Naive B cell (primary cell): ENCODE measurements around the gene SCAF4. TPM values are rescaled to one million over a fixed set of nuclear protein-coding genes. Genes with fewer than 3 reads are reported as not detected.

Experiments used
- ATAC-seq, 2 donors: fragments of 150-1000 bp; cut with Tn5 transposase; 2 replicates each; pipeline ENCODE4 v1.10.0; 2021; ENCODE audit warnings: low read depth in 2 of 2, mild to moderate bottlenecking in 2 of 2, moderate library complexity in 2 of 2
- DNase-seq: peaks from one replicate; pipeline ENCODE4 v3.0.0; 2022
- H3K27ac Mint-ChIP-seq, 6 donors: one replicate each; pipeline ENCODE4 v1.8.0; 2020 to 2022; ENCODE audit warnings: mild to moderate bottlenecking in 6 of 6, mixed read lengths in 6 of 6, moderate library complexity in 5 of 6, inconsistent platforms in 2 of 6
- H3K27me3 Mint-ChIP-seq, 3 donors: one replicate each; pipeline ENCODE4 v1.8.0; 2021 to 2022; ENCODE audit warnings: mixed read lengths in 3 of 3, mild to moderate bottlenecking in 1 of 3
- H3K36me3 Mint-ChIP-seq, 2 donors: one replicate each; pipeline ENCODE4 v1.8.0; 2020 to 2022; ENCODE audit warnings: mixed read lengths in 2 of 2, inconsistent platforms in 1 of 2, mild to moderate bottlenecking in 1 of 2
- H3K4me1 Mint-ChIP-seq, 3 donors: one replicate each; pipeline ENCODE4 v1.8.0; 2020 to 2022; ENCODE audit warnings: mixed read lengths in 3 of 3, inconsistent platforms in 1 of 3, mild to moderate bottlenecking in 1 of 3, moderate library complexity in 1 of 3
- H3K4me3 Mint-ChIP-seq, 8 donors: one replicate each; pipeline ENCODE4 v1.8.0; 2020 to 2022; ENCODE audit warnings: mild to moderate bottlenecking in 8 of 8, mixed read lengths in 8 of 8, moderate library complexity in 8 of 8, inconsistent platforms in 2 of 8
- H3K9me3 Mint-ChIP-seq, 7 donors: one replicate each; pipeline ENCODE4 v1.8.0; 2020 to 2022; ENCODE audit warnings: mixed read lengths in 7 of 7, mild to moderate bottlenecking in 5 of 7, inconsistent platforms in 2 of 7, moderate library complexity in 1 of 7
- polyA plus RNA-seq, 6 donors: library from polyadenylated mRNA; unstranded; fragments of 300-500 nt; fragmentation: Illumina TruSeq; gene quantifications; one replicate each; pipeline ENCODE4 v1.2.3, GENCODE V29; 2021; ENCODE audit warnings: low read depth in 6 of 6

The SCAF4 gene
- polyA plus RNA-seq, 6 donors from 2014 or later = 25.1 to 66.0 (median 34.8) TPM

- no peaks in the 10 kb centered on the region for H3K9me3 Mint-ChIP-seq
- peaks cover 16 to 20% of the 10 kb centered on the region in 2 donors for H3K36me3 Mint-ChIP-seq
- no peak overlapping the region for H3K4me3 Mint-ChIP-seq
- H3K27ac Mint-ChIP-seq = peak overlapping the region in 2 of 6 donors; percentile 65 to 80
- no peak for ATAC-seq
- H3K4me1 Mint-ChIP-seq = peaks cover 0 to 4% (median 0%) of the 10 kb centered on the region in 3 donors
- H3K27me3 Mint-ChIP-seq = no peaks in the 10 kb centered on the region
- DNase-seq = no peak
Measured at GRCh38 chr21:31696424-31696823, 35.5 kb downstream of the SCAF4 start.

- Mint-ChIP-seq H3K27ac (no peak overlapping the region), H3K4me1 (peaks cover 0 to 8% (median 0%) of the 10 kb centered on the region in 3 donors), H3K9me3 (no peaks in the 10 kb centered on the region), H3K36me3 (peaks cover 14 to 15% of the 10 kb centered on the region in 2 donors), H3K4me3 (no peak overlapping the region), H3K27me3 (no peaks in the 10 kb centered on the region)
- DNase-seq (no peak), ATAC-seq (no peak)
Measured at GRCh38 chr21:31693222-31693621, 38.7 kb downstream of the SCAF4 start.

- Mint-ChIP-seq H3K36me3 (peaks cover 16 to 22% of the 10 kb centered on the region in 2 donors), H3K9me3 (no peaks in the 10 kb centered on the region), H3K27ac (peak overlapping the region in 1 of 6 donors; percentile 88), H3K27me3 (no peaks in the 10 kb centered on the region), H3K4me3 (no peak overlapping the region), H3K4me1 (peaks cover 0 to 12% (median 0%) of the 10 kb centered on the region in 3 donors)
- ATAC-seq (no peak), DNase-seq (no peak)
Measured at GRCh38 chr21:31688603-31689368, 43.1 kb downstream of the SCAF4 start.

- Mint-ChIP-seq H3K27ac (no peak overlapping the region), H3K9me3 (no peaks in the 10 kb centered on the region), H3K36me3 (peaks cover 22 to 30% of the 10 kb centered on the region in 2 donors), H3K27me3 (no peaks in the 10 kb centered on the region), H3K4me1 (peaks cover 0 to 12% (median 0%) of the 10 kb centered on the region in 3 donors), H3K4me3 (no peak overlapping the region)
- DNase-seq = no peak
- ATAC-seq = no peak
Measured at GRCh38 chr21:31687108-31687507, 44.8 kb downstream of the SCAF4 start.

GRCh38 chr21:31686272-31686915, 45.5 kb downstream of the SCAF4 start:
- Mint-ChIP-seq H3K4me3 (no peak overlapping the region), H3K9me3 (no peaks in the 10 kb centered on the region), H3K36me3 (peaks cover 26 to 30% of the 10 kb centered on the region in 2 donors), H3K4me1 (peaks cover 0 to 12% (median 0%) of the 10 kb centered on the region in 3 donors), H3K27ac (peak overlapping the region in 1 of 6 donors; percentile 23), H3K27me3 (no peaks in the 10 kb centered on the region)
- ATAC-seq = no peak
- no peak for DNase-seq

GRCh38 chr21:31684918-31685317, 47.0 kb downstream of the SCAF4 start:
- H3K4me3 Mint-ChIP-seq = no peak overlapping the region
- H3K27me3 Mint-ChIP-seq = no peaks in the 10 kb centered on the region
- no peaks in the 10 kb centered on the region for H3K9me3 Mint-ChIP-seq
- ATAC-seq (no peak), DNase-seq (no peak)
- H3K36me3 Mint-ChIP-seq = peaks cover 23 to 26% of the 10 kb centered on the region in 2 donors
- peak overlapping the region in 2 of 6 donors; percentile 24 to 49 for H3K27ac Mint-ChIP-seq
- H3K4me1 Mint-ChIP-seq = peaks cover 0 to 10% (median 0%) of the 10 kb centered on the region in 3 donors

GRCh38 chr21:31683029-31683428, 48.9 kb downstream of the SCAF4 start:
- Mint-ChIP-seq H3K36me3 (peaks cover 15 to 20% of the 10 kb centered on the region in 2 donors), H3K27me3 (no peaks in the 10 kb centered on the region), H3K4me3 (no peak overlapping the region), H3K9me3 (no peaks in the 10 kb centered on the region), H3K27ac (peak overlapping the region in 2 of 6 donors; percentile 36 to 54), H3K4me1 (peaks cover 0 to 4% (median 0%) of the 10 kb centered on the region in 3 donors)
- DNase-seq (no peak), ATAC-seq (no peak)

- Mint-ChIP-seq H3K27ac (no peak overlapping the region), H3K4me1 (peaks cover 0 to 4% (median 0%) of the 10 kb centered on the region in 3 donors), H3K4me3 (no peak overlapping the region), H3K27me3 (no peaks in the 10 kb centered on the region), H3K36me3 (peaks cover 15 to 20% of the 10 kb centered on the region in 2 donors), H3K9me3 (no peaks in the 10 kb centered on the region)
- ATAC-seq (no peak), DNase-seq (no peak)
Measured at GRCh38 chr21:31682620-31683019, 49.3 kb downstream of the SCAF4 start.

- Mint-ChIP-seq H3K27me3 (no peaks in the 10 kb centered on the region), H3K4me1 (no peaks in the 10 kb centered on the region), H3K9me3 (no peaks in the 10 kb centered on the region), H3K4me3 (no peak overlapping the region), H3K27ac (no peak overlapping the region), H3K36me3 (peaks cover 7 to 8% of the 10 kb centered on the region in 2 donors)
- ATAC-seq (no peak), DNase-seq (no peak)
Measured at GRCh38 chr21:31678478-31678877, 53.4 kb downstream of the SCAF4 start.

GRCh38 chr21:31677047-31677446, 54.9 kb downstream of the SCAF4 start:
- no peaks in the 10 kb centered on the region for H3K9me3 Mint-ChIP-seq
- no peak for ATAC-seq
- DNase-seq = no peak
- no peak overlapping the region for H3K27ac Mint-ChIP-seq
- no peaks in the 10 kb centered on the region for H3K27me3 Mint-ChIP-seq
- H3K4me3 Mint-ChIP-seq = no peak overlapping the region
- peaks cover 0 to 4% (median 0%) of the 10 kb centered on the region in 3 donors for H3K4me1 Mint-ChIP-seq
- peaks cover 0 to 4% of the 10 kb centered on the region in 2 donors for H3K36me3 Mint-ChIP-seq

GRCh38 chr21:31675960-31676359, 56.0 kb downstream of the SCAF4 start:
- no peaks in the 10 kb centered on the region for H3K9me3 Mint-ChIP-seq
- H3K27me3 Mint-ChIP-seq = no peaks in the 10 kb centered on the region
- peaks cover 2 to 12% (median 4%) of the 10 kb centered on the region in 3 donors for H3K4me1 Mint-ChIP-seq
- no peak overlapping the region for H3K4me3 Mint-ChIP-seq
- ATAC-seq (peak; percentile 71 to 73), DNase-seq (no peak)
- H3K27ac Mint-ChIP-seq = no peak overlapping the region
- H3K36me3 Mint-ChIP-seq = peaks cover 4 to 8% of the 10 kb centered on the region in 2 donors

GRCh38 chr21:31675318-31675717, 56.6 kb downstream of the SCAF4 start:
- Mint-ChIP-seq H3K27ac (no peak overlapping the region), H3K36me3 (peaks cover 8% of the 10 kb centered on the region in 2 donors), H3K27me3 (no peaks in the 10 kb centered on the region), H3K9me3 (no peaks in the 10 kb centered on the region), H3K4me3 (no peak overlapping the region), H3K4me1 (peaks cover 2 to 12% (median 4%) of the 10 kb centered on the region in 3 donors)
- ATAC-seq (no peak), DNase-seq (no peak)

GRCh38 chr21:31673321-31673912, 58.5 kb downstream of the SCAF4 start:
- Mint-ChIP-seq H3K4me3 (no peak overlapping the region), H3K9me3 (no peaks in the 10 kb centered on the region), H3K27ac (no peak overlapping the region), H3K4me1 (peaks cover 2 to 12% (median 4%) of the 10 kb centered on the region in 3 donors), H3K27me3 (no peaks in the 10 kb centered on the region), H3K36me3 (peaks cover 13 to 15% of the 10 kb centered on the region in 2 donors)
- no peak for DNase-seq
- ATAC-seq = no peak
